DOHH2 (cell line): ENCODE data around the gene EXOSC3.

Experiments
- H3F3A ChIP-seq: fragments of 200-600 bp; sonication (generic), shearing (Covaris generic); 2 replicates; pipeline ENCODE4 v1.6.0; 2016; ENCODE audit warnings: antibody characterized with exemption, mild to moderate bottlenecking; ENCODE audit not compliant: control insufficient read depth, insufficient read depth
- H3K27ac ChIP-seq: fragments of 200-600 bp; sonication (generic); 2 replicates; pipeline ENCODE4 v1.5.1; 2014; ENCODE audit warnings: low read depth, mild to moderate bottlenecking, low read length, moderate library complexity
- H3K27me3 ChIP-seq: fragments of 200-600 bp; sonication (generic); 2 replicates; pipeline ENCODE4 v1.6.1; 2014; ENCODE audit warnings: mild to moderate bottlenecking, low read length, mixed read lengths; ENCODE audit not compliant: control insufficient read depth
- H3K36me3 ChIP-seq: fragments of 200-600 bp; sonication (generic); 2 replicates; pipeline ENCODE4 v1.6.1; 2014; ENCODE audit warnings: mild to moderate bottlenecking, low read length, moderate library complexity, mixed read lengths; ENCODE audit not compliant: control insufficient read depth
- H3K4me1 ChIP-seq: fragments of 200-600 bp; sonication (generic); 2 replicates; pipeline ENCODE4 v1.6.1; 2014; ENCODE audit warnings: mild to moderate bottlenecking, low read length, mixed read lengths; ENCODE audit not compliant: control insufficient read depth
- H3K4me2 ChIP-seq: fragments of 200-600 bp; sonication (generic); 2 replicates; pipeline ENCODE4 v1.6.0; 2014; ENCODE audit warnings: mild to moderate bottlenecking, low read length, moderate library complexity
- H3K4me3 ChIP-seq: fragments of 200-600 bp; sonication (generic); 2 replicates; pipeline ENCODE4 v1.5.1; 2014; ENCODE audit warnings: mild to moderate bottlenecking, low read length, mixed read lengths
- H3K79me2 ChIP-seq: fragments of 200-600 bp; sonication (generic); 2 replicates; pipeline ENCODE4 v1.6.1; 2014; ENCODE audit warnings: mild to moderate bottlenecking, low read length, mixed read lengths; ENCODE audit not compliant: control insufficient read depth
- H3K9me2 ChIP-seq: fragments of 200-600 bp; sonication (generic); replicated peaks from 2 replicates; pipeline ENCODE4 v1.6.1; 2014; ENCODE audit warnings: mild to moderate bottlenecking, low read length, mixed read lengths; ENCODE audit not compliant: control insufficient read depth
- H3K9me3 ChIP-seq: fragments of 200-600 bp; sonication (generic); 2 replicates; pipeline ENCODE4 v1.6.1; 2014; ENCODE audit warnings: antibody characterized with exemption, low read length, mixed read lengths; ENCODE audit not compliant: control insufficient read depth, insufficient read depth
- H4K20me1 ChIP-seq: fragments of 200-600 bp; sonication (generic); 2 replicates; pipeline ENCODE4 v1.6.0; 2014; ENCODE audit warnings: low read depth, mild to moderate bottlenecking, antibody characterized with exemption, low read length, moderate library complexity; ENCODE audit not compliant: control insufficient read depth, insufficient read depth
- CTCF ChIP-seq: fragments of 200-600 bp; sonication (generic); IDR thresholded peaks from one replicate; pipeline ENCODE4 v1.5.1; 2014; ENCODE audit warnings: antibody characterized with exemption, mild to moderate bottlenecking, low read depth, low read length; ENCODE audit not compliant: poor library complexity, severe bottlenecking
- EZH2phosphoT487 ChIP-seq: fragments of 200-600 bp; sonication (generic); IDR thresholded peaks from 2 replicates; pipeline ENCODE4 v1.6.1; 2017; ENCODE audit warnings: borderline replicate concordance, mild to moderate bottlenecking, antibody characterized with exemption, low read length, moderate library complexity, mixed read lengths

EXOSC3 gene

DNA sequence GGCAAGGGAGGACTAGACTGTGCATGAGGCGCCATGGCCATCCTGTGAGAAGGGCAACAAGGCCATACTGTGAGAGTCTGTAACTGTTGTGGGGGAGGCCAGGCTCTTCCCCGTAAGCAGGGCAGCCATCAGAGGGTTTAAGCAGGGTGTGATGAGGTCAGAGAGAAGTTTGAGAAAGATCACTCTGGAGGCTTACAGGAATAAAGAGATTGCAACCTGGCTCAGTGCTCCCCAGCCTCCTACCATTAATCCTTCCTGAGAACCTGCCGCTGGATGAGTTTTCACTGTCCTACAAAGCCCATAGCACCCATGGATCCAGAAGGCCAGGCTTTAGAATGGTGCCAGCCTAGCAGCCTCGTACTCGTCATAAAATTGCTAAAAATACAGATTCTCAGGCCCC is 45.6 kb downstream of the EXOSC3 start:
- Histone ChIP-seq H3K36me3 (no peaks in the 10 kb centered on the region), H3K79me2 (no peaks in the 10 kb centered on the region), H3K27me3 (peaks cover 9% of the 10 kb centered on the region; the same call in 1 of the 2 replicates), H4K20me1 (no peaks in the 10 kb centered on the region), H3K4me2 (no peak overlapping the region), H3K9me3 (no peaks in the 10 kb centered on the region), H3K4me3 (no peak overlapping the region), H3K9me2 (no peaks in the 10 kb centered on the region), H3K4me1 (no peaks in the 10 kb centered on the region), H3F3A (no peaks in the 10 kb centered on the region), H3K27ac (no peak overlapping the region)
- no peak for TF ChIP-seq CTCF
- no peak for TF ChIP-seq EZH2phosphoT487

- no peaks in the 10 kb centered on the region for H3K9me3 ChIP-seq
- no peaks in the 10 kb centered on the region for H3F3A ChIP-seq
- no peak overlapping the region for H3K4me3 ChIP-seq
- no peaks in the 10 kb centered on the region for H3K36me3 ChIP-seq
- H3K9me2 ChIP-seq = no peaks in the 10 kb centered on the region
- H3K27me3 ChIP-seq = peaks cover 26% of the 10 kb centered on the region
- no peak overlapping the region for H3K4me2 ChIP-seq
- H3K79me2 ChIP-seq = no peaks in the 10 kb centered on the region
- TF ChIP-seq CTCF (no peak), EZH2phosphoT487 (no peak)
- H3K4me1 ChIP-seq = no peaks in the 10 kb centered on the region
- H3K27ac ChIP-seq = no peak overlapping the region
- no peaks in the 10 kb centered on the region for H4K20me1 ChIP-seq
These were observed 51.9 kb downstream of the EXOSC3 start for GRCh38 chr9:37732952-37733351.

GRCh38 chr9:37732086-37732741 is 52.6 kb downstream of the EXOSC3 start:
- H3K27me3 ChIP-seq = peaks cover 26% of the 10 kb centered on the region

More at GRCh38 chr9:37732086-37732741, 52.6 kb downstream of the EXOSC3 start:
- H3K9me3 ChIP-seq = no peaks in the 10 kb centered on the region
- H4K20me1 ChIP-seq = no peaks in the 10 kb centered on the region
- H3K4me1 ChIP-seq = no peaks in the 10 kb centered on the region
- TF ChIP-seq CTCF = no peak
- TF ChIP-seq EZH2phosphoT487 = no peak
- H3K9me2 ChIP-seq = no peaks in the 10 kb centered on the region
- H3K4me3 ChIP-seq = no peak overlapping the region
- no peak overlapping the region for H3K27ac ChIP-seq
- no peak overlapping the region for H3K4me2 ChIP-seq
- H3F3A ChIP-seq = no peaks in the 10 kb centered on the region
- no peaks in the 10 kb centered on the region for H3K79me2 ChIP-seq
- H3K36me3 ChIP-seq = no peaks in the 10 kb centered on the region
